HCT116 (cell line): Measurements from ENCODE around the gene TTC16. TPM values are rescaled to one million over a fixed set of nuclear protein-coding genes. Genes with fewer than 3 reads are reported as not detected.

ENCODE experiments used
- ATAC-seq: fragments of 200-7000 bp; cut with Tn5 transposase; 2 replicates; pipeline ENCODE4 v1.9.1; 2020; ENCODE audit warnings: mild to moderate bottlenecking, moderate library complexity
- BruUV-seq: library from RNA; stranded (reverse); fragments of 400-500 nt; replicated peaks from 2 replicates; lab custom pipeline; 2021; lab: Mats Ljungman, UMichigan
- CTCF ChIA-PET: fragments of 300-600 bp; sonication (Branson Sonifier 250); formaldehyde crosslinking; loops from one replicate; lab custom pipeline; 2021; ENCODE audit warnings: antibody characterized with exemption; lab: Charles Lee
- POLR2A ChIA-PET: fragments of 300-600, 350-600 bp; sonication (Branson Sonifier 250); formaldehyde crosslinking; loops from one replicate; lab custom pipeline; 2021; ENCODE audit warnings: antibody characterized with exemption; lab: Charles Lee
- RAD21 ChIA-PET, 2 experiments: fragments of 300-600 bp; sonication (Branson Sonifier 250); formaldehyde crosslinking; loops; one replicate each; lab custom pipeline; 2023; ENCODE audit warnings: low total read pairs in 2 of 2; ENCODE audit not compliant: uncharacterized antibody in 2 of 2, unreplicated experiment in 2 of 2, low non-redundant PET in 1 of 2; lab: Charles Lee
- DNase-seq: peaks from one replicate; pipeline ENCODE4 v3.0.0-alpha.2; 2010; ENCODE audit warnings: low read depth, low spot score
- H2AFZ ChIP-seq: fragments of 200-600 bp; shearing (Covaris generic), sonication (generic); 2 replicates; pipeline ENCODE4 v1.6.1; 2017; ENCODE audit warnings: low read depth, mixed run types, mixed read lengths, antibody characterized with exemption, low read length; ENCODE audit not compliant: poor library complexity, severe bottlenecking
- H3K27ac ChIP-seq: 2 replicates; pipeline ENCODE4 v1.5.1; 2012; ENCODE audit warnings: low read depth, low read length
- H3K27me3 ChIP-seq: fragments of 200-600 bp; sonication (generic); 2 replicates; pipeline ENCODE4 v1.6.1; 2016; ENCODE audit warnings: mixed run types, low read length, mixed read lengths; ENCODE audit not compliant: insufficient read depth
- H3K36me3 ChIP-seq, 2 experiments: fragments of 200-500 bp in 1 of 2; fragments of 200-600 bp in 1 of 2; sonication (Bioruptor generic) in 1 of 2; sonication (generic) in 1 of 2; 2 replicates each; pipeline versions ENCODE4 v1.5.1 to v1.6.1; 2014 to 2016; ENCODE audit warnings: low read length in 2 of 2, inconsistent platforms in 1 of 2, mixed read lengths in 1 of 2, mixed run types in 1 of 2; ENCODE audit not compliant: insufficient read depth in 2 of 2, control insufficient read depth in 1 of 2
- H3K4me1 ChIP-seq, 2 experiments: fragments of 200-600 bp in 1 of 2; sonication (generic) in 1 of 2; 2 replicates each; pipeline versions ENCODE4 v1.5.1 to v1.6.1; 2012 to 2017; ENCODE audit warnings: low read length in 2 of 2, inconsistent platforms in 1 of 2, mild to moderate bottlenecking in 1 of 2, mixed read lengths in 1 of 2, mixed run types in 1 of 2, moderate library complexity in 1 of 2; ENCODE audit not compliant: insufficient read depth in 2 of 2, control insufficient read depth in 1 of 2
- H3K4me2 ChIP-seq: fragments of 200-600 bp; sonication (generic); 2 replicates; pipeline ENCODE4 v1.6.1; 2017; ENCODE audit warnings: mixed run types, low read length, mixed read lengths
- H3K4me3 ChIP-seq, 2 experiments: fragments of 200-600 bp in 1 of 2; sonication (generic) in 1 of 2; replicated peaks in 1 of 2; 2 replicates each; pipeline ENCODE4 v1.5.1; 2011 to 2016; ENCODE audit warnings: low read length in 2 of 2, control low read depth in 1 of 2, low read depth in 1 of 2, mild to moderate bottlenecking in 1 of 2, mixed read lengths in 1 of 2, mixed run types in 1 of 2
- H3K79me2 ChIP-seq: fragments of 200-600 bp; sonication (generic); 2 replicates; pipeline ENCODE4 v1.6.1; 2017; ENCODE audit warnings: mild to moderate bottlenecking, mixed run types, low read length, moderate library complexity, mixed read lengths; ENCODE audit not compliant: insufficient read depth
- H3K9ac ChIP-seq: fragments of 200-600 bp; sonication (generic); 2 replicates; pipeline ENCODE4 v1.6.1; 2016; ENCODE audit warnings: low read length, mixed read lengths
- H3K9me2 ChIP-seq: fragments of 200-600 bp; sonication (generic), shearing (Covaris generic); 2 replicates; pipeline ENCODE4 v1.6.1; 2017; ENCODE audit warnings: mixed run types, mild to moderate bottlenecking, moderate library complexity; ENCODE audit not compliant: insufficient read depth
- H3K9me3 ChIP-seq, 2 experiments: fragments of 200-500 bp in 1 of 2; fragments of 200-600 bp in 1 of 2; sonication (Bioruptor generic) in 1 of 2; sonication (generic) in 1 of 2; 2 replicates each; pipeline ENCODE4 v1.6.1; 2014 to 2017; ENCODE audit warnings: low read length in 2 of 2, mixed read lengths in 2 of 2, inconsistent platforms in 1 of 2, low read depth in 1 of 2, mild to moderate bottlenecking in 1 of 2, mixed run types in 1 of 2, moderate library complexity in 1 of 2; ENCODE audit not compliant: control insufficient read depth in 1 of 2, insufficient read depth in 1 of 2
- H4K20me1 ChIP-seq: fragments of 200-600 bp; sonication (generic), shearing (Covaris generic); 2 replicates; pipeline ENCODE4 v1.6.1; 2017; ENCODE audit warnings: mixed run types, mild to moderate bottlenecking, moderate library complexity; ENCODE audit not compliant: insufficient read depth
- CBX3 ChIP-seq: IDR thresholded peaks from 2 replicates; pipeline ENCODE4 v1.6.1; 2012; ENCODE audit warnings: low read depth
- ELF1 ChIP-seq: IDR thresholded peaks from 2 replicates; pipeline ENCODE4 v1.6.1; 2012; ENCODE audit warnings: low read depth, borderline replicate concordance
- EZH2 ChIP-seq: fragments of 200-600 bp; sonication (generic); IDR thresholded peaks from 2 replicates; pipeline ENCODE4 v1.6.1; 2017; ENCODE audit warnings: antibody characterized with exemption, mixed run types
- EZH2phosphoT487 ChIP-seq: fragments of 200-600 bp; IDR thresholded peaks from 2 replicates; pipeline ENCODE4 v1.6.1; 2018; ENCODE audit warnings: antibody characterized with exemption, borderline replicate concordance
- FOSL1 ChIP-seq: IDR thresholded peaks from 2 replicates; pipeline ENCODE4 v1.6.1; 2012; ENCODE audit warnings: low read depth
- MAX ChIP-seq: IDR thresholded peaks from 2 replicates; pipeline ENCODE4 v1.6.1; 2012
- POLR2AphosphoS5 ChIP-seq: IDR thresholded peaks from 2 replicates; pipeline ENCODE4 v1.6.1; 2011; ENCODE audit warnings: mild to moderate bottlenecking, low read depth, low read length, moderate library complexity
- REST ChIP-seq: IDR thresholded peaks from 2 replicates; pipeline ENCODE4 v1.6.1; 2012; ENCODE audit warnings: low read depth
- SIN3A ChIP-seq: IDR thresholded peaks from 2 replicates; pipeline ENCODE4 v1.6.1; 2012; ENCODE audit warnings: low read depth
- SRF ChIP-seq: IDR thresholded peaks from 2 replicates; pipeline ENCODE4 v1.6.1; 2012; ENCODE audit warnings: low read depth
- TCF7L2 ChIP-seq: IDR thresholded peaks from 2 replicates; pipeline ENCODE4 v1.7.0; 2011; ENCODE audit warnings: borderline replicate concordance, inconsistent platforms; ENCODE audit not compliant: insufficient read depth, insufficient read length; ENCODE audit errors: extremely low read depth
- ZNF274 ChIP-seq: fragments of 200-500 bp; sonication (Bioruptor generic); IDR thresholded peaks from 2 replicates; pipeline ENCODE4 v1.6.1; 2014; ENCODE audit warnings: mild to moderate bottlenecking, low read depth, low read length, inconsistent platforms
- intact Hi-C: fragments of 100-400 bp; cut with micrococcal nuclease; formaldehyde crosslinking; loops from 2 replicates; pipeline ENCODE4 v1.10.0; 2022
- total RNA-seq: library from RNA; stranded (reverse); gene quantifications from one replicate; pipeline ENCODE4 v1.2.1, GENCODE V29; 2021; ENCODE audit not compliant: unreplicated experiment

The TTC16 gene
- total RNA-seq, 1 experiment from 2014 or later: not detected

GRCh38 chr9:127703289-127703946 is 12.5 kb upstream of the TTC16 start:
- Histone ChIP-seq H2AFZ (no peak overlapping the region), H3K79me2 (no peaks in the 10 kb centered on the region), H3K36me3 (no peaks in the 10 kb centered on the region), H3K9me2 (no peaks in the 10 kb centered on the region), H3K4me3 (no peak overlapping the region), H3K9ac (no peak overlapping the region), H3K4me1 (peaks cover 26 to 51% of the 10 kb centered on the region in 2 experiments), H3K27ac (no peak overlapping the region), H3K9me3 (no peaks in the 10 kb centered on the region), H4K20me1 (no peaks in the 10 kb centered on the region), H3K27me3 (no peaks in the 10 kb centered on the region), H3K4me2 (no peak overlapping the region)
- POLR2A ChIA-PET: no interaction called here
- TF ChIP-seq TCF7L2 (no peak), ZNF274 (no peak), EZH2 (no peak), CBX3 (no peak), SIN3A (no peak), ELF1 (no peak), FOSL1 (no peak)
- no peak for ATAC-seq
- no TSS peak for BruUV-seq
- CTCF ChIA-PET: interaction anchor here (0.5 kb wide), 1 partner anchor 240 kb away, joined by 3 read pairs; no protein-coding TSS in a partner anchor
- intact Hi-C loops: no loop called here
- no peak for DNase-seq
- RAD21 ChIA-PET: no interaction called here

GRCh38 chr9:127705577-127706379 is 10.1 kb upstream of the TTC16 start:
- intact Hi-C loops: no loop called here
- CTCF ChIA-PET: no interaction called here
- H4K20me1 ChIP-seq: no peaks in the 10 kb centered on the region
- TF ChIP-seq ELF1 (no peak), REST (no peak), EZH2phosphoT487 (no peak), SRF (no peak), ZNF274 (no peak), MAX (no peak), POLR2AphosphoS5 (no peak), FOSL1 (no peak), SIN3A (no peak)
- TF ChIP-seq, all 23 proteins: peak for 0
- Histone ChIP-seq H3K36me3 (no peaks in the 10 kb centered on the region), H3K4me1 (peaks cover 17 to 34% of the 10 kb centered on the region in 2 experiments), H3K4me3 (no peak overlapping the region), H3K79me2 (no peaks in the 10 kb centered on the region), H3K4me2 (no peak overlapping the region), H2AFZ (no peak overlapping the region), H3K27me3 (no peaks in the 10 kb centered on the region), H3K9me3 (no peaks in the 10 kb centered on the region), H3K9ac (no peak overlapping the region), H3K9me2 (no peaks in the 10 kb centered on the region), H3K27ac (no peak overlapping the region)
- no TSS peak for BruUV-seq
- no peak for ATAC-seq
- DNase-seq: no peak
- POLR2A ChIA-PET: interaction anchor here (1.3 kb wide), 1 partner anchor 16 kb away, joined by 3 read pairs; no protein-coding TSS in a partner anchor
- RAD21 ChIA-PET: interaction anchor here in 1 of 2 experiments (1.2 kb wide), 1 partner anchor 29 kb away, joined by 3 read pairs; the partner anchor contains the start of gene TOR2A
